HL-60 (cell line): Measurements from ENCODE around the gene KRT20.

Experiments
- DNase-seq, 2 experiments: peaks; one replicate each; pipeline ENCODE4 v3.0.0-alpha.2; 2010 to 2020; ENCODE audit warnings: low read depth in 1 of 2, low spot score in 1 of 2
- H3K27ac ChIP-seq: fragments of 250-450 bp; sonication (Bioruptor Pico); replicated peaks from 2 replicates; pipeline ENCODE4 v1.5.1; 2020; ENCODE audit warnings: mild to moderate bottlenecking, moderate library complexity
- H3K27me3 ChIP-seq: fragments of 250-450 bp; sonication (Bioruptor Pico); 2 replicates; pipeline ENCODE4 v1.5.1; 2021; ENCODE audit warnings: mild to moderate bottlenecking, moderate library complexity; ENCODE audit not compliant: insufficient read depth, poor library complexity, severe bottlenecking
- H3K4me3 ChIP-seq: replicated peaks from 2 replicates; pipeline ENCODE4 v1.5.1; 2011; ENCODE audit warnings: mild to moderate bottlenecking, control low read depth, low read length; ENCODE audit not compliant: insufficient read depth
- CTCF ChIP-seq: IDR thresholded peaks from one replicate; pipeline ENCODE4 v1.5.1; 2011; ENCODE audit warnings: low read length, control low read depth, inconsistent platforms; ENCODE audit not compliant: insufficient read depth
- GABPA ChIP-seq: IDR thresholded peaks from 2 replicates; pipeline ENCODE4 v1.6.1; 2012; ENCODE audit warnings: low read depth
- POLR2AphosphoS5 ChIP-seq: IDR thresholded peaks from 2 replicates; pipeline ENCODE4 v1.6.1; 2012; ENCODE audit warnings: low read depth
- REST ChIP-seq: IDR thresholded peaks from 2 replicates; pipeline ENCODE4 v1.6.1; 2012; ENCODE audit warnings: low read depth; ENCODE audit not compliant: insufficient replicate concordance
- SPI1 ChIP-seq: IDR thresholded peaks from 2 replicates; pipeline ENCODE4 v1.6.1; 2012; ENCODE audit warnings: low read depth, mild to moderate bottlenecking, borderline replicate concordance

KRT20 gene

GRCh38 chr17:40841246-40841645, 43.8 kb downstream of the KRT20 start:
- Histone ChIP-seq H3K4me3 (no peak overlapping the region), H3K27ac (no peak overlapping the region), H3K27me3 (no peaks in the 10 kb centered on the region)
- no peak for DNase-seq
- TF ChIP-seq REST (no peak), SPI1 (no peak), GABPA (no peak), POLR2AphosphoS5 (no peak), CTCF (no peak)

DNA sequence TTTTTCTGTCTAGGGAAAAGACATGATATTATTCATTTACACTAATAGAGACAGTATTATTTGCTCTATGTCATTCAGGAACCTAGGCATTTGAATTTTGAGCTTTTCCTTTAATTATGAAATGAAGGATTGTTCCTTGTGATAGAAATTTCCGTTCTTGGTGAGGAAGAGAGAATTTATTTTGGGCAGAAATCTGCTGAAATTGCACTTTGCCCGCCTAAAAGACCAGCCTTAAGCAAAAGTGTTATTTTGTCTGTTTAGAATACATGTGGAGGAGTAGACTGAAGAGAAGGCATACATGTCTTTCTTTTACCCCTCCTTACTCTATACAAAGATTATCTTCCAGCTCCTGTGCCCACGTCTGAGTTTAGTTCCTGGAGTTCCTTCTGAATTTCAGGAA, 45.8 kb downstream of the KRT20 start:
- Histone ChIP-seq H3K4me3 (no peak overlapping the region), H3K27me3 (no peaks in the 10 kb centered on the region), H3K27ac (no peak overlapping the region)
- no peak for DNase-seq
- TF ChIP-seq CTCF, result no peak
- no peak for TF ChIP-seq SPI1
- no peak for TF ChIP-seq GABPA
- no peak for TF ChIP-seq REST
- TF ChIP-seq POLR2AphosphoS5, result no peak

DNA sequence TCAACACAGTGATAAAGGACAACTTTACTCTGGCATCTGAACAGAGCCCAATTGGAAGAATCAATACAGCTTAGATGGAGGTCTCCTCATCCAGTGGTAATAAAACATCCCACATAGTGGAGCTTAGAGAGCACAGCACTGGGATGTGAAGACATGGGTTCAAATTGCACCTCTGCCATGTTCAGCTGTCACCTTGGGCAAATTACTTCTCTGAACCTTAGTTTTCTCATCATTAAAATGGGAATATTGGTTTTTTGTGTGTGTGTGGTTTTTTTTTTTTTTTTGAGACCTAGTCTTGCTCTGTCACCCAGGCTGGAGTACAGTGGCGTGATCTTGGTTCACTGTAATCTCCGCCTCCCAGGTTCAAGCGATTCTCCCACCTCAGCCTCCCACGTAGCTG, 49.0 kb downstream of the KRT20 start:
- no peaks in the 10 kb centered on the region for H3K27me3 ChIP-seq
- no peak for DNase-seq
- H3K27ac ChIP-seq, result no peak overlapping the region

More for the DNA sequence above, 49.0 kb downstream of the KRT20 start:
- no peak for TF ChIP-seq GABPA
- TF ChIP-seq REST, result no peak
- no peak for TF ChIP-seq CTCF
- TF ChIP-seq POLR2AphosphoS5, result no peak
- no peak for TF ChIP-seq SPI1
- H3K4me3 ChIP-seq, result no peak overlapping the region
